GM19043 (cell line): ENCODE data around the gene CCND1.
"Not testable (repeated sequence)": the region's sequence is repeated elsewhere in the genome, so short reads cannot be mapped to it uniquely, and the experiment has no call there.

Experiments
- ATAC-seq: cut with Tn5 transposase; IDR thresholded peaks from one replicate; pipeline ENCODE4 v1.9.1; 2021; ENCODE audit warnings: low read depth; ENCODE audit not compliant: unreplicated experiment

CCND1 gene

DNA sequence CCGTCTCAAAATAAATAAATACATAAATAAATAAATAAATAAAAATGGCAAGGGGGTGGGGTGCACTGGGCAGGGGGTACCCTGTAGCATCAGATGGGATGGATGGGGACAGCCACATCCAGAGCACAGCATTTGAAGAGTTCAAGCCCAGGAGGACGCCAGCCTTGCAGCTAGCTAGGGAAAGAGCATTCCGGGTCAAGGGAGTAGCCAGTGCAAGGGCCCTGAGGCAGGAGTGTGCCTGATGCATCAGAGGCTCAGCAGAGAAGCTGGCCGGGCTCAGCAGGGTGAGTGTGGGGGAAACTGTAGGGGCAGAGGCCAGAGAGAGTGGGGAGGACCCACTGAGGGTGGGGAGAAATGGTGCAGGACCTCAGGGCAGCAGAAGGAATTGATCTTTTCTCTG is 23.7 kb upstream of the CCND1 start:
- ATAC-seq = no peak

DNA sequence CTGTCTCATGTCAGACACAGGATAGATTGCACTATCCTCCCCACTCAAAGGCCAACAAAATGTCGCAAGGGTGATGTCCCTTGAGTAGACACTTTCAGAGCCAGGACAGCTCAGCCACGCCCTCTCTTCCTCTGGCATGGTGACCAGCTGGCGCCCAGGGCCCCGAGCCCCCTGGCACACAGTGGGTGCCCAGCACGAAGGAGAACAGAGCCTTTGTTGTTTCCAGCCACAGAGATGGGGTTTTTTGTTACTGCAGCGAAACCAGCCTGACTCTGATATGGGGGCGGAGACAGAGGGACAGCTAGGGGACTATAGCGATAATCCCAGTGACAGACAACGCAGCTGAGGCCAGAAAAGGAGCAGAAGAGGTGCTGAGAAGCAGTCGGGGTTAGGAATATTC is 23.3 kb upstream of the CCND1 start:
- no peak for ATAC-seq

GRCh38 chr11:69618237-69618636 is 22.7 kb upstream of the CCND1 start:
- no peak for ATAC-seq

DNA sequence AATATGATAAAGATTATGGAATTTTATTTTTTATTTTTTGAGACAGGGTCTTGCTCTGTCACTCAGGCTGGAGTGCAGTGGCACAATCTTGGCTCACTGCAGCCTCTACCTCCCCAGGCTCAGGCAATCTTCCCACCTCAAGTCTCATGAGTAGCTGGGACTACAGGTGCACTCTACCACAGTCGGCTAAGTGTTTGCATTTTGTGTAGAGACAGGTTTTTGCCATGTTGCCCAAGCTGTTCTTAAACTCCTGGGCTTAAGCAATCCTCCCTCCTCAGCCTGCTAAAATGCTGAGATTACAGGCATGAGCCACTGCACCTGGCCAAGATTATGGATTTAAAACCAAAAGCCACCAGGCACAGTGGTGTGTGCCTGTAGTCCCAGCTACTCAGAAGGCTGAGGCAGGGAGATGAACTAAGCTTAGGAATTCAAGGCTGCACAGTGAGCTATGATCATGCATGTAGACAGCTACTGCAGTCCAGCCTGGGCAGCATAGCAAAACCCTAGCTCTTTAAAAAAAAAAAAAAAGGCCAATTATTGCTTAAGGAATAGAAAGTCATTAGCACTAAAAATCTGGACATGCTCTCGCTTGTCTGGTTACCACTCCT is 20.2 kb upstream of the CCND1 start:
- no peak for ATAC-seq

GRCh38 chr11:69622097-69622681 is 18.8 kb upstream of the CCND1 start:
- ATAC-seq = not testable (repeated sequence)

- ATAC-seq = no peak
Observed at GRCh38 chr11:69624293-69624692, 16.7 kb upstream of the CCND1 start.

DNA sequence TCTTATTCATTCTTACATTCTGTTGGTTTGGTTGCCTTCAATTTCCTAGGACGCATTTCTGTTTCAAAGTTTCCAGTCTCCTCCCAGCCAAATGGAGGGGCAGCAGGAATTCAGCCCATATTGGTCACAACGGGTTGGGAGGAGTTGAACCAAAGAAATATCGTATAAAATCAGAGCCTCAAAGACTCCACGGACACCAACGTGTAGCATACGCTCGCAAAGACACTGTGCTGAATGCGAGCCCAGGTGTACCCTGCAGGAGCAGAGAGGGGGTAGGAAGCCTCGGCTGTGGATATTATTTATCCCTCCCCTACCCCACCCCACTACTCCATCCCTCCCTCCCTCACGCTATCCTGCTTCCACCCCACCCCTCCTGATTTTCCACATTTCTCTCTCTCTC is 15.5 kb upstream of the CCND1 start:
- ATAC-seq = no peak

DNA sequence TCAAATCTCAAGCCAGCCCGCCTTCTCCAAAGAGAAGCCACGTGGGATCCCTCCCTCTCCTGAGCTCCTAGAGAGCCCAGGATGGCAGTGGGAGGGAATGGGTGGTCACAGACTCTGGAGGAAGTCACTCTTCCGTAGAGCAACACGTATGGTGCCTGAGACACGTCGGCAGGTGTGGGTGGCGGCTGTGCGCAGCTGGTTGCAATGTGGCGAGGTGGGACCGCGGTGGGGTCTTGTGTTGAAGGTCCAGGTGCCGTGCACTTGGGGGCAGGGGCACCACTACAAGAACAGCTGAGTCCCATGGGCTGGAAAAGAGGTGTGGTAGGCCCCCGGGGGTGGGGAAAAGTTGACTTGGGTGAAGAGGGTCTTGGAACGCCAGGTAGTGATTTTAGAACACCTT is 13.4 kb upstream of the CCND1 start:
- no peak for ATAC-seq

DNA sequence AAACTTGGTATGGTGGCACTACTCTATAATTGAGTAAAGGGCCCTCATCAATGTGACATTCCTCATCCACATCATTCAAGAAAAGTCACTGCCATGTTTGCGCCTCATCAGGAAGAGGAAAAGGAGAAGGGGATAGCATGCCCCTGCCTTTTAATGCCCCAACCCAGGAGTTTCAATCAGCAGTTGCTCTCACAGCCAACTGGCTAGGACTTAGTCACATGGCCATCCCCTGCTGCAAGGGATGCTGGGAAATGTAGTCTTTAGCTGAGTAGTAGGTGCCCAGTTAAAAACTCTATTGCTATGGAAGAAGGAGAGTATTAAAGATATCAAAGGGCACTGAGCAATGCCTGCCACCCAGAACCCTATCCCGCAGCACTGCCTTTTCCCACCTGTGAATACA is 10.9 kb upstream of the CCND1 start:
- no peak for ATAC-seq

DNA sequence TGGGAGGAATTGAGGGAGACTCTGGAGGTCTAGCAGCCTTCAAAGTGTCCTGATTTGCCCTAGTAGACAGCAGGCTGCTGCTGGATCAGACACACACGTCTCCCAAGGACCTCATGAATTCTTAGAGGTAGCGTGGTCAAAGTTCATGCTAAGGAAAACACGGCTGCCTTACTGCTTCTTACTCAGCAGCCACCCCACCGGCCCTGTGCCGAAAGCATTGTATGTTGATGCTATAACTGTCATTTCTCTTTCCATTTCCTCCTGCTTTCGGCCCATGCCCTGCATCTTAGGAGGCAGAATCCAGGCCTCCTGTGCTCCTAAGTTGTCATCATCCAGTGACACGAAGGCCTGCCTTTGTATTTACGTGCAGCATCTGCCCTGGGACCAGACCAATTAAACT is 10.5 kb upstream of the CCND1 start:
- no peak for ATAC-seq

DNA sequence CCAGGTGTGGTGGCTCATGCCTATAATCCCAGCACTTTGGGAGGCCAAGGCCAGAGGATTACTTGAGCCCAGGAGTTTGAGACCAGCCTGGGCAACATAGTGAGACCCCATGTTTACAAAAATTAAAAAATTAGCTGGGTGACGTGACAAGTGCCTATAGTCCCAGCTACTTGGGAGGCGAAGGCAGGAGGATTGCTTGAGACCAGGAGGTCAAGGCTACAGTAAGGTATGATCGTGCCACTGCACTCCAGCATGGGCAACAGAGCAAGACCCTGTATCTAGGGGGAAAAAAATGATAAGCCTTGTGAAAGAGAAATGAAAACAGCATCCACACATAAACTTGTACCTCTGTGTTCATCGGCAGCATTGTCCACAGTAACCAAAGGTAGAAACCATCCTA is 8.1 kb upstream of the CCND1 start:
- no peak for ATAC-seq

DNA sequence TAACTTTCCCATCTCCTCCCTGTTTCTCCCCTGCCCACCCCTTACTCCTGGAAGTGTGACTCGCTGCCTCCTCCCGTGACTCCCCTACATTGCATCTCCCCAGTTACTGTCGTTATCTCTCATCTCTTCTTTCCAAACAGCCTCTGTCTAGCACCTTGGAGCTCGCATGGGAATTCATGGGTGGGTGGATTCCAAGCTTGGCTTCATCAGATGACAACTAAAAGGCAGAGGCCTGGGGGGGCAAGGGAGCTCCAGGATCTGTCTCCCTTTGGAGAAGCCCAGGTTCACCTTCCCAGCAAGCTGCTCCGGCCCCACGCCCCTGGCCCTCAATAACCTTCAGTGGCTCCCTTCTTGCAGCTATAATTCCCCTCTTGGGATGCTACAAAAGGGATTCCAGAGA is 6.9 kb upstream of the CCND1 start:
- no peak for ATAC-seq

DNA sequence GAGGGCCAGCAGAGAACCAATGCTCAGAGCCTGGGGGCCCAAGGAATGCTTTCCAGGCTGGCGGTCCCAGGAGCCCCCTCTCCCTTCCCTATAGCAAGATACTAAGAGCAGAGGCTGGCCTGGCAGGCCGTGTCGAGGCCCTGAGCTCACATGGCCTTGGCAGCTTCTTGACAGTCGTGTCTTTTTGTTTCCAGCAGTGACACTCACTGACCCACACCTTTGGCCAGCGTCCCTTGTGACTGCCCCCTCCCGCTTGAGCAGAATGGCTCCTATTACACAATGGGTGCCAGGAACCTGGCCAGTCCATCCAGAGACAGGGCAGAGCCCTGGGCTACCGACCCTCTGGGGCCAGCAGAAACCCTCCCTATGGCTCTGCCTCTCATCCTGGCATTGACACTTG is 6.4 kb upstream of the CCND1 start:
- ATAC-seq = no peak

GRCh38 chr11:69635195-69635594 is 5.8 kb upstream of the CCND1 start:
- no peak for ATAC-seq

DNA sequence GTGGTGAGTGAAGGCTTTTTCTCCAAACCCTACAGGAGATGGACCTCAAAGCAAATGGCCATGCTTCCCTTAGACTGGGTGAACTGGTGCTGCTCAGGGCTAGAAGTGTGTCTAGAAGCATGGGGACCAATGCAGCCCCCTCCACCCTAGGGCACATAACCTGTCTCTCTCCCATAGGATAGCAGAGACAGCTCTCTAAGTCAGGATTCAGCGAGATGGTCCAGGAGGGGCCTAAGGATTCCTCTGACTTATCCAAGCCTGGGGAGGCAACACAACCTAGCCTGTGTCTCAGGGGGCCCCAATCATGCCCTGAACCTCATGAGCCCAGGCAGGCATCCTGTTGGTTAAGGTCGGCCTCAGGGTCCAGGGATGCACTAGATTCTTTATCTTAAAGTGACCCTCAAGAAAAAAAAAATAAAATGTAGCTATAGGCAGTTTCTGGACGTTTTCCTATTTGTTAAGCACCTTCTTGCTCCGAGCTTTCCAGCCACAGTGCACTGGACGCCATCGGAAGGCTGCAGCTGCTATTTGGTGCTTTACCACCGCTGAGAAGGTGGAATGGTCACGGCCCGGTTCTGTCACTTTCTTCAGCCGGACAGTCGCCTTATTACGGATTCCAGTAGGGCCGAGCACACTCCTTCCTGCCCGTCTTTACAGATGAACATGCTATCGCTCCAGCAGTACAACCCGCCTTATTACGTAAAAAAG is 5.0 kb upstream of the CCND1 start:
- ATAC-seq = no peak

DNA sequence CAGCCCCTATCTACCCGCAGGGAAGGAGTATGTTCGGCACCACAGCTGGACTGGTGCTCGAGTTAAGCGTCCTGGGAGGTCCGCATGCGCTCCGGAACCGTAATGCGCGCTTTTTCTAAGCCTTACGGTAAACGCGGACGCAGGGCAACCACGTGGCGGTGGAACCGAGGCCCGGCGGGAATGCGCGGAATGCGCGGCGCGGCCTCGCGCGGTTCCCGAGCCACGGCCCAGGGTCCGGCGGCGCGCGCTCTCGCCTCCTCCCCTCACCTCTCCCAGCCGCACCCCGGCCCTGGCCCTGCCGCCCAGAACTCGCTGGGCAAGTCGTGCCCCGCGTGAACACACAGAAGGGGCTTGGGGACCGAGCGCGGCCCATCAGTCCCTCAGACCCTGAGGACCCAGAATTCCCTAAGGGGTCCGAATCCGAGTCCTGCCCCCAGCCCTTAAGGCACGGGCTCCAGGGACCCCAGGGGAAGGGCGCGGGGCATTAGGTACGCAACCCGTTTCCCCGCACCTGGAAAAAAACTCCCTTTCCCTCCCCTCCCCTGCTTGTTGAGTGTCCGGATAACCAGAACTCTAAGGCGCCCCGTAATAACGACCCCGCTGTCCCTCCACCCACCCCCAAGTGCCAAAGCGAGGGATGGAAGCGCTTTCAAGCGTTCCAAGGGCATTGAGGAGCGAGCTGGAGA is 4.3 kb upstream of the CCND1 start:
- no peak for ATAC-seq

DNA sequence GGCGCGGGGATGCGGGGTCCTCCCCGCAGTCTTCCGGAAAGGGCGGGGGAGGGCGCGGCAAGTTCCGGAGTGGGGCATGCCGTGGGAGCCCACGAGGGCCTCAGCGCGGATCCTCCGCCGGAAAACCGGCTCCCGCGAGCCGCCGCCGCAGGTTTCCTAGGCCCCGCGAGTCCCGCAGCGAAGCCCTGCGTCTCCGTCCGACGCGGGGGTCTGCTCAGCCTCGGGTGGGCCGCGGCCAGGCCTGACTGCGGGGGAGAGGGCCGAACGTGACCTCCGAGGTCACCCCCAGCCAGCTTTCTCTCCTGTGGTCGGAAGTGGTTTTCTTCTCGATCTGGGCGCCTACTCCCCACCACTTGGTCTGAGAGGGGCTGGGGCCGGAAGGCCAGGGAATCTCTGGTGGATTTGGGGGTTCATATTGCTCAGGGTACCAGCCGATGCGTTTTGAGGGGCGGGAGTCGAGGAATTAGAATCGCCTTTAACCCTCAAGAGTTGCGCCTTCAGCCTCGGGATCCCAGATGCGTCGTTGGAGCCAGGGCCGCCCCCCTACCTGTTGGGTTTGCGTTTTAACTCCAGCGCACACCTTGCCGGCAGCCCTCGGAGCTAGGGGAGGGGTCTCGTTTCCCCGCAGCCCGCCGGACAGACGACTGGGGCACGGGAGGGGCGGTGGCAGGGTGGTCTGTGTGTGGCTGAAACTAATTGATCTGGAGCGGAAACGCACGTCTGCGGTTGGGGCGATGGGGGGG is 3.6 kb upstream of the CCND1 start:
- no peak for ATAC-seq

DNA sequence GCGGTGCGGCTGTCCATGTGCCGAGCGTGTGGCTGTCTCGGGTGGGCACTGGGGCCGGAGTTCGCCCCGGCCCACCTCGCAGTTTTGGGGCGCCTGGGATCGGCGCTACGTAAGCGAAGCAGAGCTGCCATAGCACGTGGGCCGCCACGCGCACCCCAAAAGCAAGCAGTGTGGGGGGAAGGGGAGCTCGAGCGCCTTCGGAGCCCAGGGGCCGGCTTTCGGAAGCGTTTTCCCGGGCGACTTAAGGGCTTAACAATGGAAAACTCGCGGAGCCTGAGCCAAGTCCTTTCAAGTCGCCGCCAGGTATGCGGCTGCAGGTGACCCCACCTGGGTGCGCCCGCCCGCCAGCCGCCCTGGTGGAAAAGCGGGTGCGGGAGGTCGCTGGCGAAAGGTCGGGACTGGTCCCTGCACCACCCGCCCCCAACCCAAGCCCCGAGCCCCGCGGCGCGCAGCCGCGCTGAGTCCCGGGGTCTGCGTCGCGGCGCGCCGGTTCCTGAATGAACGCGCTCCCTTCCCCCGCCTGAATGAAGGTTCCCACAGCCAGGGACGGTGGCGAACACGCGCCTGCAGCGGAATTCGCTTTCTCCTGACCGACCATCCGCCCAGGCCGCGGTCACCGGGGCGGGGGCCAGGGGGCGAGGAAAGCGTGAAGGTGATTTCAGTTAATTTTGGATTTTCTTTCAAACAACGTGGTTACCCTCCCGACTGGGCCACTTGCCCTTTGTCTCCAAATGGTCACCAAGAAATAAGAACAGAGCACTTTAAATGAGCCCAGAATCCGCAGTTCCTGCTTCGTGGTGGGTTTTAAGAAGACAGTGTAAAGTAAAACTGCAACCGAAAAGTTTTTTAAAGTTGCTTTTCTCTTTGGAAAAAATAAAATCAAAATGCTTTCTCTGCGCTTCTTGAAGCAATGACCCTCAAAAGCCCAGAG is 2.8 kb upstream of the CCND1 start:
- no peak for ATAC-seq

- no peak for ATAC-seq
Observed at GRCh38 chr11:69638941-69639681, 1.8 kb upstream of the CCND1 start.
